GM12878 (cell line): ENCODE results near the gene NRM. TPM values are rescaled to one million over a fixed set of nuclear protein-coding genes. Genes with fewer than 3 reads are reported as not detected.
"Not testable (repeated sequence)": the region's sequence is repeated elsewhere in the genome, so short reads cannot be mapped to it uniquely, and the experiment has no call there.

Experiments used
- ATAC-seq: fragments of 200-7000 bp; cut with Tn5 transposase; 3 replicates; pipeline ENCODE4 v1.9.1; 2020; ENCODE audit warnings: mild to moderate bottlenecking, moderate library complexity
- BruUV-seq: library from RNA; stranded (reverse); fragments of 400-500 nt; replicated peaks from 2 replicates; lab custom pipeline; 2021; lab: Mats Ljungman, UMichigan
- CTCF ChIA-PET: fragments of 300-600 bp; sonication (Branson Sonifier 250); formaldehyde crosslinking; extraction: SDS; loops from one replicate; lab custom pipeline; 2021; ENCODE audit warnings: inconsistent platforms; lab: Yijun Ruan, JAX
- POLR2A ChIA-PET: fragments of 350-600 bp; formaldehyde crosslinking; extraction: SDS; loops from one replicate; lab custom pipeline; 2021; ENCODE audit warnings: inconsistent platforms; lab: Charles Lee
- RAD21 ChIA-PET: fragments of 300-600 bp; sonication (Branson Sonifier 250); formaldehyde crosslinking; loops from one replicate; lab custom pipeline; 2023; ENCODE audit warnings: antibody characterized with exemption; ENCODE audit not compliant: unreplicated experiment; lab: Charles Lee
- SMC1A ChIA-PET: fragments of 300-600 bp; sonication (Branson Sonifier 250); formaldehyde crosslinking; loops from one replicate; lab custom pipeline; 2023; ENCODE audit not compliant: unreplicated experiment, uncharacterized antibody; lab: Charles Lee
- DNase-seq: peaks from one replicate; pipeline ENCODE4 v3.0.0-alpha.2; 2011; ENCODE audit warnings: low read depth, low spot score
- FAIRE-seq: peaks from 3 replicates; lab custom pipeline; 2011; peaks lifted over from hg19 to GRCh38; lab: Jason Lieb, UNC
- H2AFZ ChIP-seq: 2 replicates; pipeline ENCODE4 v1.6.0; 2011; ENCODE audit warnings: low read depth, low read length, control low read depth; ENCODE audit not compliant: control insufficient read depth
- H3K27ac ChIP-seq: 2 replicates; pipeline ENCODE4 v1.5.1; 2011; ENCODE audit warnings: control low read depth; ENCODE audit not compliant: control insufficient read depth, insufficient read depth
- H3K27me3 ChIP-seq, 2 experiments: replicated peaks in 1 of 2; 2 replicates each; pipeline versions ENCODE4 v1.6.0 to v1.6.1; 2011; ENCODE audit warnings: low read length in 1 of 2; ENCODE audit not compliant: control insufficient read depth in 2 of 2, insufficient read depth in 2 of 2
- H3K36me3 ChIP-seq, 2 experiments: 2 replicates each; pipeline ENCODE4 v1.5.1; 2011; ENCODE audit warnings: low read length in 1 of 2; ENCODE audit not compliant: control insufficient read depth in 2 of 2, insufficient read depth in 2 of 2
- H3K4me1 ChIP-seq: 2 replicates; pipeline ENCODE4 v1.6.1; 2011; ENCODE audit warnings: mild to moderate bottlenecking, low read length, moderate library complexity, mixed read lengths; ENCODE audit not compliant: control insufficient read depth, insufficient read depth
- H3K4me2 ChIP-seq: 2 replicates; pipeline ENCODE4 v1.6.0; 2011; ENCODE audit warnings: control low read depth; ENCODE audit not compliant: control insufficient read depth, insufficient read depth
- H3K4me3 ChIP-seq: fragments of 200-600 bp; sonication (generic); 2 replicates; pipeline ENCODE4 v1.5.1; 2016
- H3K79me2 ChIP-seq: 2 replicates; pipeline ENCODE4 v1.6.0; 2011; ENCODE audit warnings: low read length; ENCODE audit not compliant: control insufficient read depth, insufficient read depth
- H3K9ac ChIP-seq: 2 replicates; pipeline ENCODE4 v1.8.0; 2011; ENCODE audit warnings: low read length, control low read depth, mixed read lengths; ENCODE audit not compliant: control insufficient read depth, insufficient read depth
- H3K9me3 ChIP-seq: replicated peaks from 3 replicates; pipeline ENCODE4 v1.5.1; 2011; ENCODE audit warnings: mild to moderate bottlenecking, low read length; ENCODE audit not compliant: control insufficient read depth, insufficient read depth
- H4K20me1 ChIP-seq: 2 replicates; pipeline ENCODE4 v1.6.0; 2011; ENCODE audit not compliant: control insufficient read depth, insufficient read depth
- HDAC2 ChIP-seq: fragments of 200-600 bp; sonication (generic); IDR thresholded peaks from 2 replicates; pipeline ENCODE4 v1.6.1; 2017
- NFYA ChIP-seq: IDR thresholded peaks from 2 replicates; pipeline ENCODE4 v1.6.1; 2011; ENCODE audit warnings: low read depth, mild to moderate bottlenecking, low read length, improper control_type of control experiment, borderline replicate concordance
- SUPT20H ChIP-seq: IDR thresholded peaks from 2 replicates; pipeline ENCODE4 v1.6.1; 2011; ENCODE audit warnings: low read depth, mild to moderate bottlenecking, low read length, moderate library complexity, borderline replicate concordance; ENCODE audit not compliant: control insufficient read depth
- TCF3 ChIP-seq: IDR thresholded peaks from 2 replicates; pipeline ENCODE4 v1.6.1; 2012; ENCODE audit warnings: low read depth, mild to moderate bottlenecking, low read length, borderline replicate concordance; ENCODE audit not compliant: insufficient read depth
- ZZZ3 ChIP-seq: IDR thresholded peaks from 2 replicates; pipeline ENCODE4 v1.6.1; 2011; ENCODE audit warnings: low read depth; ENCODE audit not compliant: control insufficient read depth, insufficient read length
- WGBS: methylation state at CpG from one replicate; pipeline ENCODE4 v1.1.6; 2016; ENCODE audit warnings: low lambda C conversion rate; ENCODE audit not compliant: insufficient replicate concordance, insufficient coverage; ENCODE audit errors: missing lambda C conversion rate; 5-methylcytosine and 5-hydroxymethylcytosine counted together
- in situ Hi-C: fragments of 300-500 bp; cut with MboI; formaldehyde crosslinking; loops from 9 replicates; pipeline ENCODE4 v1.14.3; 2018; ENCODE audit warnings: mixed read lengths
- intact Hi-C: fragments of 100-400 bp; cut with micrococcal nuclease; formaldehyde crosslinking; loops from one replicate; pipeline ENCODE4 v1.14.2; 2022; ENCODE audit not compliant: unreplicated experiment
- polyA plus RNA-seq, 11 experiments: library from polyadenylated mRNA; depleted of rRNA in 4 of 11; unstranded in 6 of 11; stranded (reverse) in 5 of 11; fragments of >200 nt; fragmentation: Nextera tagmentation in 4 of 11; fragmentation: Illumina TruSeq in 1 of 11; extraction: Ambion mirVana in 4 of 11; extraction: Trizol in 1 of 11; gene quantifications; 1 replicate in 1 of 11; 2 replicates in 10 of 11; pipeline versions ENCODE4 v1.2.1 to v1.2.3, GENCODE V29; 2011 to 2016; ENCODE audit warnings: inconsistent platforms in 2 of 11, missing spikeins in 2 of 11, low read depth in 1 of 11
- total RNA-seq, 4 experiments: library from RNA; depleted of rRNA in 3 of 4; stranded (reverse); fragments of >200 nt in 3 of 4; fragmentation: Illumina TruSeq in 1 of 4; extraction: Trizol in 1 of 4; gene quantifications; 2 replicates each; pipeline versions ENCODE4 v1.2.1 to v1.2.3, GENCODE V29; 2013 to 2021

NRM gene
- total and polyA plus RNA-seq, 10 of the 15 experiments (the other 5 are each of a cell fraction or from before 2014, with no cell fraction given): 15.4 to 46.7 (median 29.0) TPM

DNA sequence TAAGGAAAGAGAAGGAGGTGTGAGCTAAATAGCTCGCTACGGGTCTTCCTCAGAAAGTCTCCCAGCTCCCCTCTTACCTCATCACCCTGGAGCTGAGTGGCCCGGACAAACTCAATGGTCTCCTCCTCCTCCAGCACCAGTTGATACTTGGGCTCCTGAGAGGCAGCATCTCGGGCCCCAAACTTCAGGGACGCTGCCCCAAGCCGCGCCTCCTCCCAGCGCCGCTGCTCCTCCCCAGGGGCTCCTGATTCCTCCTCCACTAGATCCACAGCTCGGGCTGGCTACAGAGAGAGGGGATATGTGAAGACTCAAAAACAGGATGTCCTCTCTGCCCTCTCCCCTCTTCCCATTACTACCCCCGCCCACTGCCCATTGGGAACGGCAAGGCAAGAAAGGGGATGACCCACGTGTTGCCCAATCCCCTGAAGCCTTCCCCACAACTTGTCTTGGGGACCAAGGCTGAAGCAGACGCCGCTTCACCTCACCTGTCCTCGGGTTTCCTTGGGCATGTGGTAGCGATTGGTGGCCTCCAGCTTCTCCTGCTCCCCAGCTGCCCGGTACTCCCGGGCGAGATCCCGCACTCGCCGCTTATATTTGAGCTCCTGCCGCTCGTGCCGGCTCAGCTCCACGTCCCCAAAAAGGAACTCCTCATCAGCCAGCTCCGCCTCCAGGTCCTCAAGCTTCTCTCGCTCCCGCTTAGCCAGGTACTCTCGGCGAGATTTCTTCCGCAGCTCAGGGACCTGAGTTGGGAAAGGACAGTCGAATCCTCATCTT is 25.6 kb downstream of the NRM start:
- H3K4me1 ChIP-seq: no peaks in the 10 kb centered on the region
- H3K79me2 ChIP-seq: no peaks in the 10 kb centered on the region
- H3K9ac ChIP-seq: no peak overlapping the region
- CTCF ChIA-PET: interaction anchor here (0.8 to 1.4 kb wide), 4 partner anchors 54 to 183 kb away, joined by 3 to 4 read pairs (median 3); no protein-coding TSS in a partner anchor
- POLR2A ChIA-PET: interaction anchor here (0.6 to 1.2 kb wide), 2 partner anchors 52 to 294 kb away, joined by 3 to 4 read pairs; no protein-coding TSS in a partner anchor
- no peak overlapping the region for H3K4me2 ChIP-seq
- H3K4me3 ChIP-seq: no peak overlapping the region
- no peak overlapping the region for H2AFZ ChIP-seq
- RAD21 ChIA-PET: interaction anchor here (0.9 kb wide), 1 partner anchor 67 kb away, joined by 3 read pairs; no protein-coding TSS in a partner anchor
- intact Hi-C loops: no loop called here
- peaks cover 20 to 24% of the 10 kb centered on the region in 2 experiments for H3K36me3 ChIP-seq
- no peak for TF ChIP-seq NFYA
- no peak for TF ChIP-seq HDAC2
- no peak for TF ChIP-seq ZZZ3
- no peak for TF ChIP-seq TCF3
- TF ChIP-seq SUPT20H: no peak
- ATAC-seq (no peak), DNase-seq (no peak), FAIRE-seq (no peak)
- no peaks in the 10 kb centered on the region for H4K20me1 ChIP-seq
- H3K27ac ChIP-seq: no peak overlapping the region
- 95% methylated on average over 34 of the region's 34 CpGs for WGBS
- in situ Hi-C loops: no loop called here
- SMC1A ChIA-PET: no interaction called here
- H3K9me3 ChIP-seq: no peaks in the 10 kb centered on the region
- no peaks in the 10 kb centered on the region for H3K27me3 ChIP-seq
- TSS peak; percentile 22 for BruUV-seq

DNA sequence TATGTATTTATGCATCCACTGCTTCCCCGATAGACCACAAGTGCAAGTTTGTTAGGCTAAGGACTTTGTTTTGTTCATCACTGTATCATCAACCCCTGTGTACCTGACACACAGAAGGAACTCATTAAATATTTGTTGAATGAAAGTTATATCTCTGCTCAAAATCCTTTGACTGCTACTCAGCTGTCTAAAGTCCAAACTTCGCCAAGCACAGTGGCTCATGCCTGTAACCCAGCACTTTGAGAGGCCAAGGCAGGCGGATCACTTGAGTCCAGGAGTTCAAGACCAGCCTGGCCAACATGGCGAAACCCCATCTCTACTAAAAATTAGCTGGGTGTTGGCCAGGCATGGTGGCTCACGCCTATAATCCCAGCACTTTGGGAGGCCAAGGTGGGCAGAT is 32.9 kb downstream of the NRM start:
- in situ Hi-C loops, BruUV-seq, H3K4me2 ChIP-seq, SMC1A ChIA-PET, CTCF ChIA-PET, H3K27me3 ChIP-seq, H3K9ac ChIP-seq, H4K20me1 ChIP-seq, H3K4me1 ChIP-seq, FAIRE-seq, H3K4me3 ChIP-seq, RAD21 ChIA-PET, H3K27ac ChIP-seq, H3K9me3 ChIP-seq, H2AFZ ChIP-seq, H3K79me2 ChIP-seq, intact Hi-C loops, DNase-seq, ATAC-seq: not testable (repeated sequence)
- POLR2A ChIA-PET: interaction anchor here (0.7 kb wide), 1 partner anchor 17 kb away, joined by 4 read pairs; no protein-coding TSS in a partner anchor
- peaks cover 35 to 41% of the 10 kb centered on the region in 2 experiments for H3K36me3 ChIP-seq
- 86% methylated on average over 5 of the region's 5 CpGs for WGBS
